Measurements from ENCODE around the gene CDS1.
A peak's percentile ranks its signal among the peaks of the same experiment; 100 is the strongest.

Gene CDS1

GRCh38 chr4:84597450-84597849 is 14.5 kb downstream of the CDS1 start:
- CTCF ChIA-PET: no interaction called here

GRCh38 chr4:84606645-84607044 is 23.7 kb downstream of the CDS1 start:
- no peak for DNase-seq (ENCODE audit: low spot score)
- ChIA-PET POLR2A (ENCODE audit: low non-redundant PET) (no interaction called here), CTCF (interaction anchor here (0.7 kb wide), 1 partner anchor 88 kb away, joined by 3 read pairs; no protein-coding TSS in a partner anchor)
- H3K27ac ChIP-seq: no peak overlapping the region
- no peak for TF ChIP-seq CTCF (conservative IDR thresholded peaks at IDR 0.05; ENCODE audit: low read depth)

More at GRCh38 chr4:84597450-84597849, 14.5 kb downstream of the CDS1 start:
- TF ChIP-seq CTCF (conservative IDR thresholded peaks at IDR 0.05; ENCODE audit: low read depth): no peak
- peak; percentile 38 for DNase-seq (ENCODE audit: low spot score)
- POLR2A ChIA-PET (ENCODE audit: low non-redundant PET): no interaction called here
- H3K27ac ChIP-seq: peak overlapping the region; percentile 57

- no peak for TF ChIP-seq CTCF (conservative IDR thresholded peaks at IDR 0.05; ENCODE audit: low read depth)
- no peak for DNase-seq (ENCODE audit: low spot score)
- POLR2A ChIA-PET (ENCODE audit: low non-redundant PET): no interaction called here
- CTCF ChIA-PET: no interaction called here
- no peak overlapping the region for H3K27ac ChIP-seq
These were observed 28.6 kb downstream of the CDS1 start for GRCh38 chr4:84611531-84611930.

- TF ChIP-seq CTCF (conservative IDR thresholded peaks at IDR 0.05; ENCODE audit: low read depth): no peak
- no peak for DNase-seq (ENCODE audit: low spot score)
- ChIA-PET POLR2A (ENCODE audit: low non-redundant PET) (no interaction called here), CTCF (no interaction called here)
- no peak overlapping the region for H3K27ac ChIP-seq
These were observed 32.0 kb downstream of the CDS1 start for GRCh38 chr4:84614891-84615290.

- no peak for TF ChIP-seq CTCF (conservative IDR thresholded peaks at IDR 0.05; ENCODE audit: low read depth)
- DNase-seq (ENCODE audit: low spot score): no peak
- ChIA-PET CTCF (no interaction called here), POLR2A (ENCODE audit: low non-redundant PET) (no interaction called here)
- H3K27ac ChIP-seq: no peak overlapping the region
These were observed 32.4 kb downstream of the CDS1 start for GRCh38 chr4:84615355-84615754.

GRCh38 chr4:84622959-84623358 is 40.0 kb downstream of the CDS1 start:
- POLR2A ChIA-PET (ENCODE audit: low non-redundant PET): no interaction called here
- DNase-seq (ENCODE audit: low spot score): no peak
- no peak for TF ChIP-seq CTCF (conservative IDR thresholded peaks at IDR 0.05; ENCODE audit: low read depth)
- H3K27ac ChIP-seq: no peak overlapping the region
- CTCF ChIA-PET: no interaction called here

GRCh38 chr4:84623661-84624060 is 40.7 kb downstream of the CDS1 start:
- DNase-seq (ENCODE audit: low spot score): no peak
- POLR2A ChIA-PET (ENCODE audit: low non-redundant PET): no interaction called here
- CTCF ChIA-PET: interaction anchor here (1.2 kb wide), 1 partner anchor 13 kb away, joined by 3 read pairs; no protein-coding TSS in a partner anchor
- no peak overlapping the region for H3K27ac ChIP-seq
- TF ChIP-seq CTCF (conservative IDR thresholded peaks at IDR 0.05; ENCODE audit: low read depth): no peak
